Right atrium auricular region (tissue), 2 donors: ENCODE measurements around the gene CAMTA1. TPM values are rescaled to one million over a fixed set of nuclear protein-coding genes. Genes with fewer than 3 reads are reported as not detected.

Experiments
- DNase-seq: peaks from one replicate; pipeline ENCODE4 v3.0.0-alpha.2; 2019; ENCODE audit warnings: low spot score
- H3K27ac ChIP-seq, 2 donors: fragments of 200-600 bp; sonication (generic); 1 replicate in 1 of 2; 2 replicates in 1 of 2; pipeline ENCODE4 v1.5.1; 2016 to 2019
- H3K27me3 ChIP-seq, 2 donors: fragments of 200-600 bp; sonication (generic); one replicate each; pipeline versions ENCODE4 v1.5.1 to v1.6.0; 2017 to 2019
- H3K36me3 ChIP-seq: fragments of 200-600 bp; sonication (generic); one replicate; pipeline ENCODE4 v1.5.1; 2016
- H3K4me1 ChIP-seq, 2 donors: fragments of 200-600 bp; sonication (generic); one replicate each; pipeline versions ENCODE4 v1.5.1 to v1.6.0; 2017 to 2019
- H3K4me3 ChIP-seq, 2 donors: fragments of 200-600 bp; sonication (generic); 1 replicate in 1 of 2; 2 replicates in 1 of 2; pipeline ENCODE4 v1.5.1; 2017 to 2019; ENCODE audit warnings: mild to moderate bottlenecking in 1 of 2, moderate library complexity in 1 of 2
- H3K9me3 ChIP-seq, 2 donors: fragments of 200-600 bp; sonication (generic); one replicate each; pipeline ENCODE4 v1.5.1; 2019
- total RNA-seq, 2 donors: library from RNA; depleted of rRNA; stranded (reverse); fragments of >200 nt; gene quantifications; one replicate each; pipeline ENCODE4 v1.1.0, GENCODE V29; 2016
- TF ChIP-seq, protein P1 (sequence below), 2 donors: fragments of 200-600 bp; sonication (generic); IDR thresholded peaks; one replicate each; pipeline ENCODE4 v1.5.1; 2019; ENCODE audit warnings: antibody characterized with exemption in 2 of 2

CAMTA1 gene
- total RNA-seq, 2 donors from 2014 or later, result 132 to 190 TPM

- H3K4me3 ChIP-seq, result no peak overlapping the region
- H3K27ac ChIP-seq, result no peak overlapping the region
- H3K9me3 ChIP-seq, result no peaks in the 10 kb centered on the region
- no peaks in the 10 kb centered on the region for H3K36me3 ChIP-seq
- peaks cover 0 to 3% of the 10 kb centered on the region in 2 donors for H3K4me1 ChIP-seq
- DNase-seq, result no peak
- TF ChIP-seq, protein P1, sequence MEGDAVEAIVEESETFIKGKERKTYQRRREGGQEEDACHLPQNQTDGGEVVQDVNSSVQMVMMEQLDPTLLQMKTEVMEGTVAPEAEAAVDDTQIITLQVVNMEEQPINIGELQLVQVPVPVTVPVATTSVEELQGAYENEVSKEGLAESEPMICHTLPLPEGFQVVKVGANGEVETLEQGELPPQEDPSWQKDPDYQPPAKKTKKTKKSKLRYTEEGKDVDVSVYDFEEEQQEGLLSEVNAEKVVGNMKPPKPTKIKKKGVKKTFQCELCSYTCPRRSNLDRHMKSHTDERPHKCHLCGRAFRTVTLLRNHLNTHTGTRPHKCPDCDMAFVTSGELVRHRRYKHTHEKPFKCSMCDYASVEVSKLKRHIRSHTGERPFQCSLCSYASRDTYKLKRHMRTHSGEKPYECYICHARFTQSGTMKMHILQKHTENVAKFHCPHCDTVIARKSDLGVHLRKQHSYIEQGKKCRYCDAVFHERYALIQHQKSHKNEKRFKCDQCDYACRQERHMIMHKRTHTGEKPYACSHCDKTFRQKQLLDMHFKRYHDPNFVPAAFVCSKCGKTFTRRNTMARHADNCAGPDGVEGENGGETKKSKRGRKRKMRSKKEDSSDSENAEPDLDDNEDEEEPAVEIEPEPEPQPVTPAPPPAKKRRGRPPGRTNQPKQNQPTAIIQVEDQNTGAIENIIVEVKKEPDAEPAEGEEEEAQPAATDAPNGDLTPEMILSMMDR (IDR thresholded peaks at IDR 0.05), result no peak
- no peaks in the 10 kb centered on the region for H3K27me3 ChIP-seq
Measured at GRCh38 chr1:7284839-7285435, 499.7 kb downstream of the CAMTA1 start.

DNA sequence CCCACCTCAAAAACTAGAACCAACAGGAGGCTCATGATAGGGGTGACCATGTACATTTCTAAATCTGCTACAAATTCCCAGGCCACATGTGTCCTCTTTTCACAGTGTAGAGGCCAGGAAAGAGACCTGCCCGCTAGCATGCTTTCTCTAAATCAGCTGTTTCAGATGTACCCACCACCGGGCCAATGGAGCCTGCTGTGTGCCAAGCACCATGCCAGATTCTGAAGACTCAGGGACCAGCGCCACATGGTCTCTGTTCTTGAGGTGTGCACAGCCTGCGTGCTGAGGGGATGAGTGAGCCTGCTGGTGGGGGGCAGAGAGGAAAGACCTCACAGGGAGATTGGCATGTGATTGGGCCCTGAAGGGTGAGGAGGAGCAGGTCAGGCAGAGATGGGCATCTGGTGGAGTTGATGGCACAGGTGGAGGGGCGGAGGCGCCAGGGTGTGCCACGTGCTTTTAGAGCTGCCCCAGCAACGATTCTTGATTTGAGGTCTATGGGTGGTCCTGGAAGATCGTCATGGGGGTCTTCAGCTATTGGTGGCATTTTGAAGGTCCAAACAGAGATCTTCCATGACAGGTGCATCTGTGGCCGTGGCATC, 500.7 kb downstream of the CAMTA1 start:
- DNase-seq, result no peak
- peaks cover 0 to 11% of the 10 kb centered on the region in 2 donors for H3K4me1 ChIP-seq
- no peaks in the 10 kb centered on the region for H3K9me3 ChIP-seq
- no peak overlapping the region for H3K27ac ChIP-seq
- TF ChIP-seq, protein P1 (IDR thresholded peaks at IDR 0.05), result no peak
- H3K27me3 ChIP-seq, result no peaks in the 10 kb centered on the region
- H3K4me3 ChIP-seq, result no peak overlapping the region
- no peaks in the 10 kb centered on the region for H3K36me3 ChIP-seq

DNA sequence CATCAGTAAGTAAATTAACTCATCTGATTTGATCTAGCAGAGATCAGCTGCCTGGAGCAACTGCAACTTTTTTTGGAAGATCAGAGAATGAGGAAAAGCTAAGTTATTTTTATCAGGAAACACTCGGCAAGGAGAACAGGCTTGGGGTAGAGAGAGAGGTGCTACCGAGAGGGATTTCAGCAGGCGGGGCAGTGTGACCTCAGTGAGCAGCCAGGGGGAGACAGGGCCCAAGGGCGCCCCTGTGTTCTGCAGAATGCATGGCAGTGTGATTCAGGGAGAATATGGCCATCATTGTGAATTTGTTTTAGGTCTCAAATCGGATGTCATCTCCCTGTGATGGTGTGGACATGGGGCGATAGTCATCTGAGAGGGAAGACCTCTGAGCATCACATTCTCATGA, 501.8 kb downstream of the CAMTA1 start:
- H3K36me3 ChIP-seq, result no peaks in the 10 kb centered on the region
- TF ChIP-seq, protein P1 (IDR thresholded peaks at IDR 0.05), result peak in 1 of 2 donors; percentile 52
- no peak overlapping the region for H3K27ac ChIP-seq
- H3K27me3 ChIP-seq, result no peaks in the 10 kb centered on the region
- no peaks in the 10 kb centered on the region for H3K9me3 ChIP-seq
- H3K4me1 ChIP-seq, result peaks cover 0 to 22% of the 10 kb centered on the region in 2 donors
- H3K4me3 ChIP-seq, result no peak overlapping the region
- no peak for DNase-seq

- Histone ChIP-seq H3K4me1 (peaks cover 0 to 29% of the 10 kb centered on the region in 2 donors), H3K9me3 (no peaks in the 10 kb centered on the region), H3K4me3 (no peak overlapping the region), H3K27ac (no peak overlapping the region), H3K36me3 (no peaks in the 10 kb centered on the region), H3K27me3 (no peaks in the 10 kb centered on the region)
- TF ChIP-seq, protein P1 (IDR thresholded peaks at IDR 0.05), result no peak
- DNase-seq, result no peak
Measured at GRCh38 chr1:7288992-7289391, 503.7 kb downstream of the CAMTA1 start.

DNA sequence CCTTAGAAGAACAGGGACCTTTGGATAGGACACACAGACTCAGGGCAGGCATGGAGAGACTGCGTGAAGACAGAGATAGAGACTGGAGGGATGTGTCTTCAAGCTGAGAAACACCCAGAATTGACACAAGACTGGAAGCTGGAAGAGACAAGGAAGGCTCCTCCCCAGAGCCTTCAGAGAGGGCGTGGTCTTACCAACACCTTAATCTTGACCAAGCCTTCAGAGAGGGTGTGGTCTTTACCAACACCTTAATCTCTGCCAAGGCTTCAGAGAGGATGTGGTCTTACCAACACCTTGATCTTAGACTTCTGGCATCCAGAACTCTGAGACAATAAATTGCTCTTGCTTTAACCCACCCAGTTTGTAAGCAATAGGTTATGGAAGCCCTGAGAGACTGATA, 504.4 kb downstream of the CAMTA1 start:
- no peak overlapping the region for H3K4me3 ChIP-seq
- no peaks in the 10 kb centered on the region for H3K36me3 ChIP-seq
- H3K27ac ChIP-seq, result no peak overlapping the region
- TF ChIP-seq, protein P1 (IDR thresholded peaks at IDR 0.05), result no peak
- no peaks in the 10 kb centered on the region for H3K27me3 ChIP-seq
- H3K4me1 ChIP-seq, result peaks cover 0 to 32% of the 10 kb centered on the region in 2 donors
- no peaks in the 10 kb centered on the region for H3K9me3 ChIP-seq
- no peak for DNase-seq
